ENCODE measurements around the gene MUC16. TPM values are rescaled to one million over a fixed set of nuclear protein-coding genes. Genes with fewer than 3 reads are reported as not detected.

MUC16 gene
- total and polyA plus RNA-seq, 4 donors: under 0.01 TPM; not detected in 3

- H3K4me1 ChIP-seq (ENCODE audit: control insufficient read depth in 4 of 4, insufficient read depth in 4 of 4, low read length in 3 of 4): no peaks in the 10 kb centered on the region
- 78% methylated on average over 8 of the region's 8 CpGs for WGBS
- no peaks in the 10 kb centered on the region for H3K36me3 ChIP-seq (ENCODE audit: control insufficient read depth in 4 of 4, insufficient read depth in 3 of 4, low read depth in 1 of 4, low read length in 3 of 4)
- no peaks in the 10 kb centered on the region for H3K27me3 ChIP-seq (ENCODE audit: control insufficient read depth in 4 of 4, insufficient read depth in 4 of 4, low read length in 3 of 4)
- TF ChIP-seq JUND (IDR thresholded peaks at IDR 0.05) (no peak), RXRA (IDR thresholded peaks at IDR 0.05) (no peak), HNF4G (IDR thresholded peaks at IDR 0.05) (no peak), YY1 (IDR thresholded peaks at IDR 0.05) (no peak), NR2F2 (IDR thresholded peaks at IDR 0.05) (no peak), EGR1 (IDR thresholded peaks at IDR 0.05; ENCODE audit: low read depth in 2 of 2) (no peak), FOXA1 (IDR thresholded peaks at IDR 0.05) (no peak), FOXA2 (IDR thresholded peaks at IDR 0.05) (no peak), ZBTB33 (IDR thresholded peaks at IDR 0.05) (no peak), MAX (IDR thresholded peaks at IDR 0.05) (no peak), RAD21 (IDR thresholded peaks at IDR 0.05) (no peak), CTCF (IDR thresholded peaks at IDR 0.05; ENCODE audit: low read depth, low read length, missing input control) (no peak), GABPA (IDR thresholded peaks at IDR 0.05 in 1 of 2, conservative IDR thresholded peaks at IDR 0.05 in 1 of 2) (no peak), ATF3 (IDR thresholded peaks at IDR 0.05) (no peak), TAF1 (conservative IDR thresholded peaks at IDR 0.05) (no peak), SP1 (IDR thresholded peaks at IDR 0.05) (no peak), REST (IDR thresholded peaks at IDR 0.05) (no peak)
- no peak overlapping the region for H3K4me3 ChIP-seq (ENCODE audit: low read depth in 1 of 3, low read length in 3 of 3)
- H3K9me3 ChIP-seq (ENCODE audit: control insufficient read depth in 4 of 4, low read length in 3 of 4): no peaks in the 10 kb centered on the region
- no peak overlapping the region for H3K27ac ChIP-seq (ENCODE audit: low read depth in 1 of 2, low read length in 2 of 2)
- no peak overlapping the region for H3K9ac ChIP-seq (ENCODE audit: low read depth in 1 of 2, low read length in 2 of 2)
- DNase-seq (ENCODE audit: low spot score): no peak
Measured at GRCh38 chr19:9037400-9038062, 27.3 kb upstream of the MUC16 start.

Data from liver (tissue), 9 donors.